Stimulated activated CD4-positive, alpha-beta T cell treated with anti-CD3 and anti-CD28 coated beads, Interleukin-4, amount 100 ng/mL, for 1 hour (primary cell): Measurements from ENCODE around the gene SMAD4.

Source experiments
- DNase-seq: peaks from one replicate; pipeline ENCODE4 v3.0.0-alpha.2; 2020

Gene SMAD4

DNA sequence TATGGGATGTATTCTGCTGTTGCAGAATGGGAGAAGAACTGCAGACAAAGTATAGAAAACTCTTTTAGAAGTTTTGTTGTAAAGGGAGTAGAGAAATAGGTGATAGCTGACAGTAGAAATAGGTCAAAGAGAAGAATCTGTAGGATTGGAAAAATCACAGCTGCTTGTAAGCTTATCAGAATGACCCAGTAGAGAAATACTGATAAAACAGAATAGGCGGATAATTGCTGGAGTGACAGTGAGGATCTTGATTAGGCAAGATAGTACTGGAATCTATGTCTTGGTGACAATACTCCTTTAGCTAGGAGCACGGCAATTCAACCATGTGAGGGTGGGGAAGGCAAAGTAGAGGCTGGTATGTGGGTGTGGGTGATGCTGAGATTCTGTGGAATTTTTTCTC, 4.5 kb upstream of the SMAD4 start:
- DNase-seq = no peak

GRCh38 chr18:51028201-51028805, 1.7 kb upstream of the SMAD4 start:
- no peak for DNase-seq

DNA sequence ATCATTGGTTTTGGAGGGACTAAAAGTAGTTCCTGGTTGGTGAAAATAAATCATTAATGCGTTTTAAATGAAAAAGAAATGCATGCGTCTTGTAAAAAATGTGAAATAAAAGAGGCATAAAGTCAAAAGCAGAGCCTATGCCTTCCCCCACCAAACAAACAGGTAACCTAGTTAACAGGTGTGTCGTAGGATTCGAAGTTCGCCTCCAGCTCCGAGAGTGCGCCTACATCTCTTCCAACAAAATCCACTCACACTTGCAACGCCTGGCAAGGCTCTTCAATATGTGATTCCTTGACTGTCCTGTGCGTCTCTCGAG, 677 bp upstream of the SMAD4 start:
- DNase-seq = no peak

DNA sequence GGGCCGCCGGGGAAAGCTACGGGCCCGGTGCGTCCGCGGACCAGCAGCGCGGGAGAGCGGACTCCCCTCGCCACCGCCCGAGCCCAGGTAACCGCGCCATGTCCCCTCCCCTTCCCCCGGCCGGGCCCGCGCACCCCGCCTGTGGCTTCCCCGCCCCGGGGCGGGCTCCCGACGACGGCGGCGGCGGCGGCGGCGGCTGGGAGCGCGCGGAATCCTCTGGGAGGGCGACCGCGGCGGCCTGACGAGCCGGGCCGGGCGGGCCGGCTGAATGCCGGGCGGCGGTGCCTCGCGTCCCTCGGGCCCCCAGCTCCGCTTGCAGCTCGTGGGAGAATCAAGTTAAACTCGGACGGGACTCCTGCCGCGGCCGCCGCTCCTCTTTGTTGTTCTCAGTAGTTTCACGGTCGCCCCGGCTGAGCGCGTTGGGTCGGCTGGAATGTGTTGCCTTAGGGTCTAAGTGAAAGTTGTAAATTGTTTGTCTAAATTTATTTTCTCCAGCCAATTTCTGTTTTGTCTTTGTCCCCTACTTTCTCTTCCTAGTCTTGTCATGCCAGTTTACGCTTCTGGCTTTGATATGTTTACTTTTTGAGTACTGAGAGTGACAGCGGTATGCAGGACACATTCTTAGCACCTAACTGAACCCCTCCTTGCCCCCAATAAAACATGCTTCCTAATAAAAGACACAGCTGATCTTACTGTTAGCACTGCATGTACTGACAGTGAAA, 685 bp downstream of the SMAD4 start:
- peak; percentile 68 for DNase-seq

DNA sequence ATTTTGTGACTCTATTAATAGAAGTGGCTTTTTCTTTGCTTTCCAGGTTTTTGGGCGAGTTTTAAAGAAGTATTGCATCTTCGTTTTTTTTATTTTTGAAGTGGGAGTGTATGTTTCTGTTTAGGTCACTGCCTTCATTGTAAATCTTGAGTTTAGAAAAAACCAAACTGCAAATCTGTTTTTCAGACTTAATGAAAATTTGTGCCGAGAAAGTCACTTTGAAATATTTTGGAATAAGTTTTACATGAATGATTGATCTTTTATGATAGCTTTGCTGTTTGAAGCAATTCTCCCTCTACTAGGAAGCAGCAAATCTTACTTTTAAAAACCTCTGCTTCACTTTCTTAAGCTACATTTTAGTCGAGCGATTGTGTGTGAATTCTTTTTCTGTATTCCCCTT, 2.2 kb downstream of the SMAD4 start:
- DNase-seq = no peak

GRCh38 chr18:51037230-51037629, 7.2 kb downstream of the SMAD4 start:
- no peak for DNase-seq

DNA sequence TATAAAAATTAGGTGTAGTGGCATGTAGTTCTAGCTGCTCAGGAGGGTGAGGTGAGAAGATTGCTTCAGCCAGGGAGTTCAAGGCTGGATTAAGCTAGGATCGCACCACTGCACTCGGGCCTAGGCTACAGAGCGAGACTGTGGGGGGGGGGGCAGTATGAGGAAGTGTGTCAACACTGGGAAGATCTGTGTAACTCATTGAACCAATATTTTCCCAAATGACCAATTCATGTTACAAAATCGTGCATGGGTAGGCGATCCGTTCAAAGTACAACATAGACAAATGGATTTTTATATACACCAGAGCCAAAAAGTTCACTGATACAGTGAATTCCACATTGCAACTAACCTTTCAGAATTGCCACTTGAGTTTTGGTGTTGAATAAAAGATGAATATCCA, 8.1 kb downstream of the SMAD4 start:
- no peak for DNase-seq

DNA sequence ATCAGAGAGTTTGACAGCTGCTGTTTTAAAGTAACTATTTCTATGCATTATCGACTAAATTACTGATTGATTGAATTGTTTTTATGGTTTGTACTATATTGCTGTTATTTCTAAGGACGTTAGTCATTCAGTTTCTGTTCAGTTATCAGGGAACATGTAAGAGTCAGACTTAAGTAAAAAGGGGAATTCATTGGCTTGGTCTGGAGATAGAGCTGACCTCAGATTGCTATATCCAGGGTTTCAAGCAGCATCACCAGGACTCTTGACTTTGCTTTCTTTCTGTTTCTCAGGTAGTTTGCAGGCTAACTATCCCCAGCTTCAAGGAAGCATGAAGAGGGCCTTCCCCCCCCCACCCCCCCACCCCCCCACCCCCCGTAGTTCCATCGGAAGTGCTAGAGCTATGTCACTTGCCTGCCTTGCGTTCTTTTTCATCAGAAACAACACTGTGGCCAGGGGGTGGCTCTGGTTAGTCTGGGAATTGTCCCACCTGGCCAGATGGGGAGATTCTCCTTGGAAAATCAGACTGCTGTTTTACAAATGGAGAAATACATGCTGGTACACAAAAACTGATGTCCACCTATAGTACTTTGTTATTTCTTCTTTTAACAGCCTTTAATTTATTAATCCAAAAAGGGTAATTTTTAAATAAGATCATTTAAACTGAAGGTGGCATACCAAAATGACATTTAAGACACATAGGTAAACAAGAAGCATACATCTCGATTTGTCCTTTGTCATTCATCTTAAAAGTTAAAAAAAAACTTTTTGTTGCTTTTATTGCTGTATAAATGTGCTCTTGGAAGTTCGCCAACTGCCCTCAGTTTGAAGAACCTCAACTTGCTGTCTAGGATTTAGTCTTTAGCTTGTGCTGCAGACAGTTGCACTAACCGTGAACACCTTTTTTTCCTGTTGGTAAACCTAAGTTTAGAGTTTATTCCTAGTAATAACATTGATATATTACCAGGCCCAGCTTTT, 9.4 kb downstream of the SMAD4 start:
- DNase-seq = no peak

DNA sequence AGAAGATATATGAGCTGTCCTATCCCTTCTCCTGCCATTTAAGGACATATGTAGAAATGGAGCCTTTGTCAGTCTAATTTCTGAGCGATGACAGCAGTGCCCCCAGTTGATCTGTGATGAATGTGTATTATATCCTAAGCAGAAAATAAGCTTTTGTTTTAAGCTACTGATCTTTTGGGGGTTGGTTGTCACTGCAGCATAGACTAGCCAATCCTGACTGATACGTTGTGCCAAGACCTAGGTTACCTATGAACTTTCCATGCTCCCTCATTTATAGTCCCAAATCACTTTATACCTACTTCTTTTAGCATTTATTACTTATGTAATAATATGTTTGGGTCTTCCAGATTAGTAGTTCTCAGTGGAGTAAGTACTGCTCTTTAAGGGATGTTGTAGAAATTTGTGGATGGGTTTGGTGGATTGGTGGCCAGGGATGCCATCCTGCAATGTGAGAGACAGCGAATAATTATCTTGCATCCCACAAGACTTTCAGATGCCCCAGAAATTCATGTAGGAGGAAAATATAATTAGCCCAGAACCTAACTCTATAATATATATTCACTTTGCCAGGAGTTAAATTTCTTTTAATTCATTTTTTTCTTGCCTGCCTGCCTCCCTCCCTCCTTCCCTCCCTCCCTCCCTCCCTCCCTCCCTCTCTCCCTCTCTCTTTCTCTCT, 11.8 kb downstream of the SMAD4 start:
- no peak for DNase-seq

DNA sequence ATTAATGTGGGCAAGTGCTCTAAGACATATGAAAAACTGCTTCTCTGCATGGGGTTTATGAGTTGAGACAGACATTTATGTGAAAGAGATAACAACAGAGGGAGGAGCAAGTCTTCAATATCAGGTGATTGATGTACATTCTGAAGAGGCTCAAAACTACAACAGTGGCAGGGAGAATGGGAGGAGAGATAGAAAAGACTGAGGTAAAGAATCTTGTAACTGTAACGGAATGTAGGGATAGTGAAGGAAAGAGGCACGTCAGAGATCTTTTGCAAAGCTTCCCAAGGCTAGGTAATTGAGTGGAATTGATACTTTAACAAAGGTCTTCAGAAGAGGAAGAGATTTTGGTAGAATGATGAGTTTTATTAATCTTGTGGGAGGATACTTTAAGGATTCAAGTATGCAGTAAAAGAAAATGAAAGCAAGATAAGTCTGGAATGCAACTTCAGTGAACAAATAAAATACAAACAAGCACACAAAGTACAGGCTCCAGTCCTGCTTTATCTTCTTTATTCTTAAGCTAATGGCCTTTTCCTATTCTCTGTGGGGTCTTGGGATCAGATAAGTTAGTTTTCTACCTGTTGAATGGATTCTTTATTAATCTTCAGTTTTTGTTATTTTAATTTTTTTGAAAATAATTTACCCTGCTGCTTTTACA, 15.0 kb downstream of the SMAD4 start:
- no peak for DNase-seq

GRCh38 chr18:51048190-51048589, 18.2 kb downstream of the SMAD4 start:
- no peak for DNase-seq

DNA sequence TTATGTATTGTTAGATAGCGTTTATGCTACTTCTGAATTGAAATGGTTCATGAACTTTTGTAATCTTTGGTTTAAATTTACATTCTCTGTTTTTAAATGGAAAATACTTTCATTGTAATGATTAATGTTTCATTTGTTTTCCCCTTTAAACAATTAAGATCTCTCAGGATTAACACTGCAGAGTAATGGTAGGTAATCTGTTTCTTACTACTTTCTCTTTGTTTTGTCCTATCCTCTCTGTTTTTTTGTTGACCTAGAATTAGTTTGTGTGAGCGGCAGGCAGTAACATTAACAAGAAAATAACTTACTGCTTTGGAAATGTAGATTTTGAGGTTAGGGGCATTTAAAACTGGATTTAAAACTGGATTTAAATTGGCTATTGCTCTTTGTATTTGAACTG, 19.1 kb downstream of the SMAD4 start:
- DNase-seq = no peak

DNA sequence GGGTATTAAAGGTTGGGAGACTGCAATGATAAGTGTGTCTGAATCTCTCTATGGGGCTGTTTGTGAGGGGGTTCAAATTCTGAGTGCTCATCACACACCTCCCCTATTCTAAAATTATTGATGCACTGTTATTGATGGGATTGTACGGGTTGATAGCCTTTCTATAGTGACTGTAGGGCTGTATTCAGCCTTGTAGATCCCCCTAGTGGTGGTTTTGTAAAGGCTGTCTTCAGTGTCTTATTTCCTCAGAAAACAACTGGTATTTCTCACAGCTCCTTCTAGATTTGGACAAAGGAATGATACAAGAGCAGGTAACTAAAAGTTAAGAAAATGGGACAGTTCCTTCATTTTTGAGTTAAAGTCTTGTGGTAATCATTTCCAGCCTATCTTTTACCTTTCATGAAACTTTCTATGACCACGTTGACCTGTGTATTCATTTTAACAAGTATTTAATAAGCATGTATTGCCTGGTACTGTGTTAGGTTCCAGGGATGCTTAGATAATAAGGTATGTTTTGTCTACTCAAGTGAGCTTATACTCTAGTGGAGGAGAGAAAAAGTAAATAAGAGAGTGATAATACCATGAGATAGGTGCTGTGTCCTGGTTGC, 21.2 kb downstream of the SMAD4 start:
- no peak for DNase-seq

DNA sequence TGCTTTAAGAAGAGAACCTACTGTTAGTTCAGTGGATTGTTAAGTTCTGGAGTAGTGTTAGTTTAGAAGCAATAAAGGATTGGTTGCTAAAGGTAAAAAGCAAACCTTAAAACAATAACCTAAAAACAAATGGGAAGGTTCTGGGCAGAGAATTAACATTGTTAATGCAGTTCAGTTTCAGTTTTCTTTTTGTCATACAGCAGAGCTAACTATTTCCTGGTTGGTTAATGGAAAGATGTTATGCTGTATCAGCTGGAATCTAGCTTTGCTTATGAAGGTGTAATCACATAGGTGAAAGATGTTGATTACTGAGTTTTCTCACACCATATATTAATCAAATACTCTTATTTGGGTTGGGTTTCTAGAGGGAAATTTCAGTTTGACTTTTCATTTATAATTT, 23.8 kb downstream of the SMAD4 start:
- no peak for DNase-seq

DNA sequence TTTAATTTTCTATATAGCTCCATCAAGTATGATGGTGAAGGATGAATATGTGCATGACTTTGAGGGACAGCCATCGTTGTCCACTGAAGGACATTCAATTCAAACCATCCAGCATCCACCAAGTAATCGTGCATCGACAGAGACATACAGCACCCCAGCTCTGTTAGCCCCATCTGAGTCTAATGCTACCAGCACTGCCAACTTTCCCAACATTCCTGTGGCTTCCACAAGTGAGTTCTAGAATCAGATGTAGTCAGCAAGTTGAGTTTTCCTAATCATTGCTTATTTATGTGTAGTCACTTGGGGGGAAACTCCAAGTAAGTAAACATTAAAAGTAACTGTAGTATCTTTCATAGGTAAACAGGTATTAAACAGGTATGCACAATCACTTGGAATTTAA, 24.8 kb downstream of the SMAD4 start:
- no peak for DNase-seq

DNA sequence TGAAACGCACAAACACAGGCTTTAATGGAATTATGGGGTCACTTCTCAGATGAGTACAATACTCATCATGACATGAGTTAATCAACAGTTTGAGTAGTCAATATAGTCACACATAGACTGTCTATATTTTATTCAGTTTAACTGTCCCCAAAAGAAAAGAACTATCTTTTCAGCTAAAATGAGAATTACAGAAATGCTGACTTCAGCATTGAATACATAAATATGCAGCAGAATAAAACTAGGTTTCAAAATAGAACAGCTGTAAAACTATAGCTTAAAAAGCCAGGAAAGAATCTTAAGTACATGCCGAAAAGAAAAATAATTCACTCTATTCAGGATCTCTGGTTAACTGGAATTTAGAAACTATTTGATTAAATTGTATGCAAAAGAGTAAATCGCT, 30.0 kb downstream of the SMAD4 start:
- no peak for DNase-seq

- no peak for DNase-seq
Observed at GRCh38 chr18:51064256-51064655, 34.2 kb downstream of the SMAD4 start.

DNA sequence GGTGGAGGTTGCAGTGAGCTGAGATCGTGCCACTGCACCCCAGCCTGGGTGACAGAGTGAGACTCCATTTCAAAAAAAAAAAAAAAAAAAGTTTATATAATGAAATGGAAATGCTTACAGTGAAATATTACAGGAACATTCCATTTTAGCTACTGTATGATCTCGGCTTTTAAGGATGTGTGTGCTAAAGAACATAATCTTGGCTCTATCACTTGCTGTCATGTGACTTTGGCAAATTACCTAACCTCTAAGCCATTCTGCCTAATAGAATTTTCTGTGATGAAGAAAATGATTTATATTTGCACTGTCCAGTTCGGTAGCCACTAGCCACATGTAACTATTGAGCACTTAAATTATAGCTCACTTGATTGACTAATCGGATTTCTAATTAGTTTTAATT, 36.3 kb downstream of the SMAD4 start:
- no peak for DNase-seq

GRCh38 chr18:51068105-51068504, 38.1 kb downstream of the SMAD4 start:
- no peak for DNase-seq

DNA sequence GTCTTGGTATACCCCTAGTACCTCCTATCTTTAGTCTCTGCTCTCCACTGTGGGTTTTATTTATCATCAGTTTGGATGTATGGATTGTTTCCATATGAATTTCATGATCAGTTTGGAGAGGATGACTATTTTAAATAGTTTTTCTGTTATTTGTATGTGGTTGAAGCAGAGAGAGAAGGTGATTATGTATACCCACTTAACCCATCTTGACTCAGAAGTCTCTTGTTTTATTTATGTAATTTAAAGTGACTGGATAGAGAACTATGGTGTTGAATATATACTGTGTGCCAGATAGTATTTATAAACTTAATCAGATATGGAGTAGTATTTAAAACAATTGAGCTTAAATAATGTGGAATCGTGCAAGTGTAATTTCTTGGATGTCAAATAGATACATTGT, 39.9 kb downstream of the SMAD4 start:
- no peak for DNase-seq

DNA sequence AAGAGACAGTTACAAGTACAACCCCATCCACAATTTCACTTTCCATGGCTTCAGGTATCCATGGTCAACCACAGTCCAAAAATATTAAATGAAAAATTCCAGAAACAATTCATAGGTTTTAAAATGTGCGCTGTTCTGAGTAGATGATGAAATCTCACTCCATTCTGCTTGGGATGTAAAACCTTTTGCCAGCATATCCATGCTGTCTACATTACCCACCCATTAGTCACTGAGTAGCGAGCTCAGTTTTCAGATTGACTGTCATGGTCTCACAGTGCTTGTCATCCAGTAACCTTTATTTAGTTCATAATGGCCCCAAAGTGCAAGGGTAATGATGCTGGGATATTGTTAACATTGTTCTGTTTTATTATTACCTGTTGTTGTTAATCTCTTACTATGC, 40.5 kb downstream of the SMAD4 start:
- no peak for DNase-seq

GRCh38 chr18:51072586-51073313, 42.7 kb downstream of the SMAD4 start:
- no peak for DNase-seq
